Hypothalamus (tissue), 51 donors: ENCODE measurements around the gene GBE1.

Source experiments
- DNase-seq, 51 donors: peaks; one replicate each; lab custom pipeline; 2025; lab: John Stamatoyannopoulos, UW

The GBE1 gene

GRCh38 chr3:81707996-81708395 lies 53.4 kb downstream of the GBE1 start:
- no peak for DNase-seq

DNA sequence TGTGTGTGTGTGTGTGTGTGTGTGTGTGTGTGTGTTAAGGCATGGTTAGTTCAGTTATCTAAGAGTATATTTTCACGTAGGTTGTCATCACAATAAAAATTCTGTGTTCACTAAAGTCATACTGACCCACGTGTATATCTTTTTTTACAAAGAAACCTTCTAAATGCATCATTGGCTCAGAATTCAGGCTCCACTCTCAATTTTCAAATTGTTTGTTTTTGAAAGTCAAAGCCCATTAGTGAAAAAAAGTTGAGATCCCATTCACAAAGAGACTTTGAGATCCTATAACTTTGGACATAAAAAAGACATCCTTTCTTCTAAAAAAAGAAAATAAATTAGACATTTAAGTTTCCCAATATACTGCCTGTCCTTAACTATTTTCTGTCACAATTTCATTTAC lies 59.3 kb downstream of the GBE1 start:
- DNase-seq: no peak

- DNase-seq: peak in 2 of 51 donors; percentile 16 to 19
These were observed 61.7 kb downstream of the GBE1 start for GRCh38 chr3:81699536-81700320.

GRCh38 chr3:81696090-81696489 lies 65.4 kb downstream of the GBE1 start:
- no peak for DNase-seq

GRCh38 chr3:81695302-81695701 lies 66.1 kb downstream of the GBE1 start:
- DNase-seq: no peak

- no peak for DNase-seq
These were observed 66.8 kb downstream of the GBE1 start for GRCh38 chr3:81694662-81695061.

DNA sequence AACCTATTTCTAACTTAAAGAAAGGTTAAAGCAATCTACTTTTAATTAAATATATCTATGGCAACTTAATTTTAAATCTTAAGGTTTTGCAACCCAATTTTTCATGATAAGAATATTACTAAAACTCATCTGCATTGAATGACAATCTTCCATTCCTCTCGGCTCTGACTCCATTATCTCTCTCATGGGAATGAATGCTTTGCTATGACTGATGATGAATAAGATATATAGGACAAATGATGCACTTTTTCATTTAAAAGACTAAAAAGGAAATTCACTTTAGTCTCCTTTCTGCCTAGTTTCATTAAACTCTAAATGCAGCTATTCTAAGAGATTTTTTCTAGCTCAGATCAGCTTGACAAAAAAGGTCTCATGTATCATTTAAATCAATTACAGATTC lies 68.7 kb downstream of the GBE1 start:
- no peak for DNase-seq

DNA sequence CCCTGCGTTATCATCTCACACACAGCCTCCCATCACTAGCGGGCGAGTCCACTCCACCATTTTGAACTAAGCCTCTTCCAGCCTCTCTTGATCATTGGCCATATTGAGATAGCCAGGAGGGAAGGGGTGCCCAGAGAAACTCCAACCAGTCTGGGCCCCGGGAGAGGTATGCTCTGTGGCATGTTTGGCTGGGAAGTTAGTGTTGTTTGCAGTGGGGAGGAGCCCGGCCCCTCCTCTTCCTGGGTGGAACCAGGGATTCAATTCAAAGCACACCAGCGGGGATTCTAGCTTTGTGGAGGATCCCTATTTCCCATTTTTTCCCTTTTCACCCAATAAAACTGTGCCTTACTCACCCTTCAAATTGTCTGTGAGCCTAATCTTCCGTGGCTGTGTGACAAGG lies 71.8 kb downstream of the GBE1 start:
- no peak for DNase-seq

GRCh38 chr3:81684751-81685395 lies 76.6 kb downstream of the GBE1 start:
- no peak for DNase-seq

DNA sequence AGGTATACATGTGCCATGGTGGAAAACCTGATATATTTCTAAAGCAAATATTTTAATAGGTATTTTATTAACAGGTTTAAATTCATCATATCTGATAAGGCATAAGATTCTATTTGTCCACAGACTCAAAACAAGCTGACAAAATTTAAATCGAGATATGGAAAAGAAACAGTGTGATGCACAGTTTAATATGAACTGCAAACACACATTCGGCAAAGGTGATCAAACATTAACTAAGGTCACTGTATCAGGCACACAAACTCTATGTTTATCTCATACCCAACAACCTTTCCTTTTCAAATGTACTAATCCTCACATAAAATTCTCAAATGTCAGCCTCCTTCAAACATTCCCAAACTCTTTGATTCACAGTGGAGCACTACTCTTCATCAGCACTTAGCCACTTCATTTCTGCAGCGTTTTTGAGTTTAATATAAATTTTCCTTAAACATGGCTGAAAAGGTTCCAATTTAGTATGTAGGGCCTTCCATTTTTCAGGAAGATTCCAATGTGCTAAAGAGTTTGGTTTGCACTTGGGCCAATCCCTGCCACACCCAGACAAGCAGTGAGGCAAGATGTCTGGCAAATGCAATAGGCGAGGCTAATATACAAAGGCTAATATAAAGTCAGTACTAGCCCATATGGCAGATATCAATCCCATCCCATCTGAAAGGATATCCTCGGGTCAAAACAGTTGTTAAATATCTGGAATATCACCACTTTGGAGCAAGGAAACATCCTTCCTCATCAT lies 84.6 kb downstream of the GBE1 start:
- DNase-seq: no peak

- DNase-seq: no peak
These were observed 86.8 kb downstream of the GBE1 start for GRCh38 chr3:81674690-81675089.

DNA sequence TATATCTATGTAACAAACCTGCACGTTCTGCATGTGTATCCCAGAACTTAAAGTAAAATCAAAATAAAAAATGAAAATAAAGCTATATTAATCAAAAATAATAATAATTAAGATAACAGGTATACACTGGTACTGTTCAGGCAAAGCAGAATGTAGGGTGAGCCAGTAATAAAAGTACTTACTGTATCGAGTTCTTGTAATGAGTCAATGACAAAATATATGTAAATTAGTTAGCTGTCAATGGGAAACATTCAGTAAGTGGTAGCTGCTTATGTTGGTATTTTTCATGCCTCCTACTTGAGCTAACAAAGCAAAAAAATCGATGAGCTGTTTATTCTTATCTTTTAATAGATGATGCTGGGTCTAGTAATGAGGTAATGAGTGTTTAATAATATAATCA lies 93.2 kb downstream of the GBE1 start:
- DNase-seq: no peak

DNA sequence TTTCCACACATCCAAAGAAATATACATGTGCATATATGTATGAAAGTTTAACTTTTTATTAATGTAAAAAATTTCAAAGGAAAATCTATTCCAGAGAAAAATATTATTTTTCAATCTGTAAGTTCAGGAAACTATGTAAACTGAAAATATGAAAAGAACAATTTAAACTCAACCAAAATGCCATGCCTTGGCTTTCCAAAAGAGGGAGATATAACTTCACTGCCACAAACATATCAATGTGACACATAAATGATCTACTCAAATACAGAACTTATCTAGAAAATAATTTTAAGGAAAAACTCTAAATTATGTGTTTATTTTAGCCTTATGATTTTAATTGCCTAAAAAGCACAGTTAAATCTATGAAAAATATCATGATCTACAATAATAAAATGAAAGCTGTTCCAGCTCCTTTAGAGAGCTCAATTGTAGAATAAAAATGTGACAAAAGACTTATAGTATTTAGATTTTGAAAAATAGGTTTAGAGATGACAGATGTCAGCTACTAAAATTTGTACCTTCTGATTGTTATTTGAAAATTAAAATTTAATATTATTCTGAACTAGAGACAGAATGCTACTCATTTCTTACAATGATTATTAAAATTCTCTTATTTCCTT lies 94.8 kb downstream of the GBE1 start:
- no peak for DNase-seq

- DNase-seq: no peak
These were observed 98.3 kb downstream of the GBE1 start for GRCh38 chr3:81663114-81663513.

DNA sequence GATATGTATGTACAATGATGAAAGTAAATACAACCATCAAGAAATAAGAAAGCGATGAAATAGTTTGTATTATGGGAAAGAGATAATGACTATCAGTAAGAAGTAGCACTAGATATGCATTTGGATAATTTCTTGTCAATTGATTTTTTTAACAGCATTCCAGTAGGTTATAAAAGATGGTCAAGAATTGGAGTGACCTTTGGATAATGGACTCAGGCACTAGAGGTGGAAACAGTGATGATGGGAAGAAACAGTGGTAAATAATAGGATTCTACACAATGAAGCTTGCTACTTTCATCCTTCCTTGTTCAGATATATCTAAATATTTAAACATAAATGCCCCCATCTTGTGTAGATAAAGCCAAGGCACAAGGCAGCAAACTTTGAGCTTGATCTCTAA lies 101.4 kb downstream of the GBE1 start:
- no peak for DNase-seq

DNA sequence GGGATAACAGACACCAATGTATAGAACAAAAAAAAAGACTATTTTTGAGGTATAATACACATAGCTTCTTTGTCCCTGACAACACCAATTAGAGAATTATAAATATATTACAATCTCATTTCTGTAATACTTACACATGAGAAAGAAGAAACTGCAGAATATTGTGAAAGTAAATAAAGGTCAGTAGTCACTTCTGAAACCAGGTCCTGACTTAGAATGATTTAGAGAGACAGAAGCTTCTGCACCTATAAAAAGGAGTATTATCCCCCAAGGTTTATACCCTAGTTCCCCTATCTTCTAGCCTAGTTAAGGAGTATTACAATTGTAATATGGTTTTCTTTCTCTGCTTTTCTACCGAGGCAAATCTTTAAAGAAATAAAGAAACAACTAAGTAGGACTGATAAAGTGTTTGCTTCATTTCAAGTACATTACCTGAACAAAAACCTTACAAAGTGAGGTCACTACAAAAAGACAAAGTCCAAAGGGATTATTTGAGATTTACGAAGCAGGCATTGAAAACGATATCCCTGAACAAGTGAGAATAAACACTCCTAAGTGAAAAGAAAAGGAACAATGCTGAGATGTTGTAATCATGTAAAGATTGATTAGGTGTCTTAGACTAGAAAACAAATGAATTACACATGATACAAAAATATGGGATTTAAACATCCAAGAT lies 103.0 kb downstream of the GBE1 start:
- DNase-seq: no peak

DNA sequence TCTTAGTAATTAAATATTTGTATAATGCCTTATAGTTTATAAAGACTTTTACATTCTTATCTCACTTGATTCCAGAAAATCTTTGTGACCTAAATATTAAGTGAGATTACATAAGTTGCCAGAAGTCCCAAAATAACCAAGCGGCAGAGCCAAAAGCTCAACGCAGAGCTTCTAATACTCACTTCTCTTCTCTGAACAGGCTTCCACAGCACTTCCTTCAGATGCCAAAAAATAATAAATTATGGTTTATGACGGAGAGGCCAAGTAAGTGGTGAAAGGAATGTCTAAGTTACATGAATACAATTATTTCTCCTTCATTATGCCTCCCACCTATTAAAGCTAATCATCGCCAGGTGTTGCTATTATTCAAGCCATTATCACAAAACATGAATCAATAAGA lies 110.3 kb downstream of the GBE1 start:
- DNase-seq: no peak

DNA sequence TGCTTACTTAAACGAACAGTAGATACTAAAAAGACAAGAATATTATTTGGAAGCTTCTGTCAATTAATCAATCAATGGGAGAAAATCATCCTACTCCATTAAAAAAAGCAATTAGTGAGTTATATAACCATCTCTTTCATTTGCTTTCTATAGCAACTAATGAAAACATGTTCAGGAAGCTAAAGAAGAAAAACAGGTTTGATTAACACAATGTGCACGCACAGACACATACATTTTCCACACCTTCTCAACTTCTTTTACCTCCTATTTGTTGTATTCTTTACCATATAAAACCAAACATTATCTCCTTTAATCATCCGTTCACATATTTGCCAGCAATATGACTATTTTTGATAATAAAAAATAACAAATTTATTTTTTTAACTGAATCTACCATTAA lies 111.3 kb downstream of the GBE1 start:
- no peak for DNase-seq

GRCh38 chr3:81645248-81645647 lies 116.2 kb downstream of the GBE1 start:
- DNase-seq: no peak

DNA sequence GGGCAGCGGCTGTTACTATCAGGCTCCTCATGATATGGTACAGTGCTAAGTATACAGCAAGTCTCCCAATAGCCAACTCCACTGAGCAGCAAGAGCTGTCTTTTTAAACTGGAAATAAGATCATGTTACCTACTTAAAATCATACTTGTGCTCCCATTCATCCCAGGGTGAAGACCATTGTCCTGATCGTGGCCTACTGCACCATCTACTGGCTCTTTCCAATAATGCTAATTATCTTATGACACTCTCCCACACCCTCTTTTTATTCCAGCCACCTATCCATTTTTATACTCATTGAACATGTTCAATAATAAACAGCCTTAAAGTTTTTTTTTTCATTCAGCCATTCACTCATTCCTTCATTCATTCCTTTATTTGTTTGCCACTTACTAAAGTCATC lies 117.7 kb downstream of the GBE1 start:
- DNase-seq: no peak

DNA sequence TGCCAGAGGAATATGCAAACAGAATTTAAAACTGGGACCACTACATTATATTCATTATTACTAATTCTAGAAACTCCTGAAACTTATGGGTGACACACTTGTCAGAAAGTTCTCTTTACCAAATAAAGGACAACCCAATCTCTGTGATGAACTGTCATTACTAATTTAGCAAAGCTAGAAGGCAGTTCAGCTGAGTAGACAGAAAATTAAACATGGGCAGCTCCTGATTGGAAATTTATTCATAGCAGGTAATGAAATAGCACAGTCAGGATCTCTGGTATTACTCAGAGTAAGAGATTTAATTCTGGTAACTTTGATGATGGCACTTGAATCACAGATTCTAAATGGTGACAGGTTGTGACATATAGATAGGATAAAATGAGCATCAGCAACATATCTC lies 123.0 kb downstream of the GBE1 start:
- no peak for DNase-seq
